Stimulated activated CD4-positive, alpha-beta T cell treated with anti-CD3 and anti-CD28 coated beads, TNF-alpha, amount 100 ng/mL, for 4 hours (primary cell): Measurements from ENCODE around the gene FA2H.

Source experiments
- DNase-seq, 3 experiments: peaks; one replicate each; pipeline ENCODE4 v3.0.0-alpha.2; 2020; ENCODE audit warnings: low read depth in 3 of 3

Gene FA2H

DNA sequence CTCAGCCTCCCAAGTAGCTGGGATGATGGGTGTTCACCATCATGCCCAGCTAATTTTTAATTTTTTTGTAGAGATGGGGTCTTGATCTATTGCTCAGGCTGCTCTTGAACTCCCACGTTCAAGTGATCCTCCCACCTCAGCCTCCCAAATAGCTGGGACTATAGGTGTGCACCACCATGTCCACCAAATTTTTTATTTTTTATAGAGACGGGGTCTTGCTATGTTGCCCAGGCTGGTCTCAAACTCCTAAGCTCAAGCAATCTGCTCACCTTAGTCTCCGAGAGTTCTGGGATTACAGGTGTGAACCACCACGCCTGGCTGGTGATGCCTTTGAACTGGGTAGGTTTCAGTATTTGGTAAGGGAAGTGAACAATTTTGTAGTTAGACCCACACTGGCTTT, 30.1 kb downstream of the FA2H start:
- no peak for DNase-seq

DNA sequence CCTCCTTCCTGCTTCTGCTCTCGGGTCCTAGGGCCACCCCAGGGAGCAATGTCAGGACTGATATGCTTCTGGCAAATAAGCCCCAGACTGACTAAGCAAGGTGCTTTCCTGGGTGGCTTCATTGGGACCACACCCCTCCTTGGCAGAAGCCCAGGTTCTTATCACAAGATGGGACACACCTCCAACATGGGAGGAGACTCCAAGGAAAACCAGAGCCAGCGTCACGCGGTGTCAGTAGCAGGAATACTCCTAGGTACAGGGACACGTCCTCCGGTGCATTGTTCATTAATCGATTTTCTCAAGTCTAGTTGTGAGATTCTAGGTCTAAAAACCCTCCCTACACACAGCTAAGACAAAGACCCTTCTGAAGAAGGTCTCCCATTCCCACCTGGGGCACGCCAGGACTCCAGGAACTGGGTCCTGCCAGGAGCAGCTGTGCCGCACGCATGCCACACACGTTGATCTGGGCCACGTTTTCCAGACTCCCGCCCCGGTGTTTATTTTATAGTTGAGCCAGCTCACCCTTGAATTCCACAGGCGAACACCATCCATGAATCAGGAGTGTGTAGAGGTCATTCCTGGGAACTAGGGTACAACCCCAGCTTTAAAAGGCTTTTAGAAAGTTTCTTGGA, 30.8 kb downstream of the FA2H start:
- DNase-seq = no peak

DNA sequence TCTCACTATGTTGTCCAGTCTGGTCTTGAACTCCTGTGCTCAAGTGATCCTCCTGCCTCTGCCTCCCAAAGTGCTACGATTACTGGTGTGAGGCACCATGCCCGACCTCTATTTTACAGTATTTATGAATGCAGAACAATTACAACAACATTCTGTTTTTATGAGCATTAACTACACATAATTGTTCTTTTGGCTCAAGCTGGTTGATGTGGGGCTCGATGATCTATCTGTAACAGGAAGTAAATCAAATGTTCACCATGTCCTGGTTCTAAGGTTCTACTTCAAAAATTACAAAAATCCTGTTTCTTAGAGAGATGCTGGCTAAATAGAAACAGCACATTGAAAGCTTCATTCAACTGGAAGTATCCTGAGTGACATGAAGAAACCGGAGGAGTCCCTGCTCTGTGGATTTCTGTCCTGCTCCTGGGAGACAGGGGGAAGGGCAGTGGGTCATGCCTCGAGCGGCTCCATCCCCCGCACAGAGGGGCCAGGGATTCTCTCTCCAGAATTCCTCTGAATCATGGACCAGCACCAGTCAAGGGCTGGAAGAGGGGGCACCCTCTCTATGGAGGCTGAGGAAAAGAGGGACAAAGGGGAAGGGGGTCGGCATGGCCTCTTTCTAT, 31.5 kb downstream of the FA2H start:
- no peak for DNase-seq

DNA sequence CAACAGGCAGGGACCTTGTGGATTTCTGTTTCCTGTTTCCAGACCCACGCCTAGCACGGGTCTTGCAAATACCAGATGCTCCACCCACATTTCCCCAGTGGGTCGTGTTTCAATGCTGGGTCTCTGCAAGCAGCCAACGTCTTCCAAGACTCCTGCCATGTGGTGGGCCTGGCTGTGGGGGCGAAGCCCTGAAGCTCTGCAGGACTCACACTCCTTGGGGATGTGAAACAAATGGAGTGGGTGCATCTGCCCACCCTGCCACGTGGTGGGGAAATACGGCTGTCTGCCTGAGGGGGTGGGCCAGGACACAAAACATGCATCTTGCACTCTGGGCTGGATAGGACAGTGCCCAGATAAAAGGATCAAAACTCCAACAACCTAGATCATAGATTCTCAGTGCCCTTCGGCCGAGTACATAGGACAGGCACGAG, 32.6 kb downstream of the FA2H start:
- DNase-seq = no peak

DNA sequence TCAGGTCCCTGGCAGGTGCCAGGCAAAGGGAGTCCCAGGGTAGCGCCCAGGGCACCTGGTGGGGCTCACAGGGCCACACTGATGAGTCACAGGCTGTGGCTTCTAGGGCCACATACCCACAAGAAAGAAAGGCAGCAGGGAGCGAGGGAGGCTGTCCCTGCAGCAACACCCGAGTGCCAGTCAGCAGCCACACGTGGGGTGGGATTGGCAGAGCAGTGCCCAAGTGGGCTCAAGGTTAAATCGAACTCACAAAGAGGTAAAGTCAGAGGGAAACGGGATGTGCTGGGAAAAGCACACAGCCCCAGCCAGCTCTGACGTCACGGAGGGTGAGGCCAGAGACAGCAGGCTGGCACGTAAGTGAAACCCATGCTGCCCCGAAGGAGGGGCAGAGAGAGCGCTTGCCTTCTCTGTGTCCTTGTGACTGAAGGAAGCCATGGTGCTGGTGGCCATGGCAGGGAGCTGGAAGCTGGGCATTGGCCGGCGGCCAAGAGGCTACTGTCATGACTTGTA, 33.8 kb downstream of the FA2H start:
- no peak for DNase-seq

DNA sequence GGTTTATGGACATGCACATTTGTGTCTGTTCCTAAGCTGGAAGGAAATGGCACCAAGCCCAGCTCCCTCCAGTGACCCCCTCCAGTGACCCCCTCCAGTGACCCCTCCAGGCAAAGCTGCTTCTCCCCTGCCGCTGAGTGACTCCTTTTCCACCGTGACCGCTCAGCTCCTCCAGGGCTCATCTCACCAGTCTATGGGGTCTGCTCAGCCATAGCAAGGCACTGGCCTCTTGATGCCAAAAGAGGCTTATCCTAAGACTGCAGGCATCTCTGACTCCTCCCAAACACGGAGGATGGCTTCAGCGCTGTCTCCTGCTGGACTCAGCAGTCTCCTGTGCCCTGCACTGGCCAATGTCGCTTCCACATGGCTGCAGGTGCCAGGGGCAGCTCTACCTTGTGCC, 35.3 kb downstream of the FA2H start:
- DNase-seq = no peak

DNA sequence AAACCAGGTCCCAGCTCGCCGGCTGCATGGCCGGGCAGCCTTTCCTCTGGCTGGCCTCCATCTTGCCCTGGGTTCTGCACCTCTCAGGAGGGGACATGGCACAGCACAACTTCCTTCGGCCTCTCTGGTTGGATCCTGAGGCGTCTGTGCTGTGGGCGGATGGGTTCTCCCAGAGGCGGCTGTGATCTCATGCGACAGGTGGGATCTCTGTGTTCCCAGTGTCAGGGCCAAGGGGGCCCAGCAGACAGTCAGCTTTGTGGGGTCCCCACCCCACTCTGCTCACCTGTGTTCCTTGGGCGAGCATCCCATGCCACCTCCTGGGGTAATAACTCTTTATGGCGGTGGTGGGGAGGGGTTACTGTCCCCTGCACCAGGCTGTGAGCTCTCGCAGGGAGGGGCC, 35.8 kb downstream of the FA2H start:
- DNase-seq = no peak

DNA sequence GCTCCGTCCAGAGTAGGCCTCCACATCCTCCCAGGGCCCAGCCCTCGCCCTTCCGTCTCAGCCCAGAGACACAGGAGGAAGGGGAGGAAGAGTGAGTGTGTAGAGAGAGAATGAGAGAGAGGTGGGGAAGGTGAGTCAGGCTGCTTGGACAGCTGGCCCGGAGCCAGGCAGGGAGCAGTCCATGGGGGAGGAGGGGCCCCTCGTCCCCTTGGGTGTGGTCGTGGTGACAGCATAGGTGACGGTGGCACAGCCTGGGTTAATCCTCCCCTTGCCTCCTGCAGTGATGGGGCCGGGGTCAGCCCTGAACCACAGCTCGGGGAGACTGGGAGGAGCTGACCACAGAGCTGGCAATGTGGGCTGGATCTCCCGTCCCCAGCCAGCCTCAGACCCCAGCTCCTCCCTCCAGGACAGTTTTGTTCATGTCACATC, 36.5 kb downstream of the FA2H start:
- DNase-seq = no peak

DNA sequence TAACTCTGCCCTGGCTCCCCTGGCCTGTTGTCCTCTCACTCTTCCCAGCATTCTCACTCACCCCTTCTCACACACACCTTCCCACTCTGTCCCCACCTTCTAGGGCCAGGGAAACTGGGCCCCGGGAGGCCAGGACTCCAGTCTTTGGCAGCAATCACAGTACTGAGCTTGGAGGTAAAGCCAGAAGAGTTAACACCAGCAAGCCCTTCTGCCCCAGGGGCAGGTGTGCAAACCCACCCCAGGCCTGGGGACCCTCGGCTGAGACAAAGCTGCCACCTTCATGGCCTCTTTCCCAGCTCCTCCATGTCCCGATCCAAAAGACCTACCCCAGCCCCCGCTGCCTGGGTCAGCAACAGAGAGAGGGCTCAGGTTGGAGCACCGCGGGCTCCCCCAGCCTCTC, 37.1 kb downstream of the FA2H start:
- no peak for DNase-seq

DNA sequence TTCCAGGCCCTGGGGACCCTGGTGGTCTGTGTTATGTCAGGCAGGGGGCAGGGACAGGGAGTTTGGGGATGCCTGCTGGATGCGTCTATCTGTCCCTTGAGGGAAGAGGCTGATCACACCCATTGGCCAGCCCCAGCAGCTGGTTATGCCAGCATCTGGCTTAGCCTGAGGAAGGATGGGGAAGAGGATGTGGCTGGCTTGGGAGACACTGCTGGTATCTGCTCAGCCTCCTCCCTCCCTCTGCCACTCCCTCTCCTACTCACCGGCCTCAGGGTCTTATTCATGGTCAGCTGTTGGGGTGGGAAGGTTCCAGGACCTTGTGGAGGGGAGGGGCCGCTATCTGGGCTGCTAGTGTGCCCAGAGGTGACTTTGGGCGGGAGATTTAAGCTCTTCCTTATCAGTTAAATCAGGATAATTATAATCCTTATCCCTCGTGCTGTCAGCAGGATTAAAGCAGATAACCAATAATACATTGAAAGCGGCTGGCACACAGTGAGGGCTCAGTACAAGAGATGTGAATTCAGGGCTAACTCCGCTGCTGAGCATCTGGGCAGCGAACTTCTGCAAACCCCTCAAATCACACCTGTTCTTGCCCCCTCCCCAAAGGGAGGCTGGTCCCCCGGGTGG, 38.0 kb downstream of the FA2H start:
- DNase-seq = no peak

DNA sequence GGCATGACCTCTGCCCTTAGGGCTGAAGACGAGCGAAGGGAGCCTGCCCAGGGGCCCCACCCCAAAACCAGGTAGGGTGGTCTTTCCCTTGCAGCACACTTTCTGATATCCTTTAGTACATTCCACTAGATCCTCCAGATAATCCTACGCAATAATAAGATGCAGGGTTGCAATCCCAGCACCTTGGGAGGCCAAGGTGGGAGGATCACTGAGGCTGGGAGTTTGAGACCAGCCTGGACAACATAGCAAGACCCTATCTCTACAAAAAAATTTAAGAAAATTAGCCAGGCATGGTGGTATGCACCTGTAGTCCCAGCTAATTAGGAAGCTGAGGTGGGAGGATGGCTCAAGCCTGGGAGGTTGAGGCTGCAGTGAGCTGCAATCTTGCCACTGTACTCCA, 39.1 kb downstream of the FA2H start:
- no peak for DNase-seq

DNA sequence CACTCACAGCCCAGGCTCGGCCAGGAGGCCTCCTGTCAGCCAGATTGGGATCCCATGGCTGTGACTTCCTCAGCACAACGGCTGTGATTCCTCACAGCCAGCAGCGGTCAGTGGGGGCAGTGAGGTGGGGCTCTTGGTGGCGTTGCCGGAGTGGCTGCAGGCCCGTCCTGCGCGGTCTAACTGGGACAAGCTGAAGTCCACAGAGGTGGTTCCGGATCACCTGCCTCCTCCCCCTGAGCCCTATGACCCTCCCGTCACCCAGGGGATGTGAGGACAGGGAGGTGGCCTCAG, 39.5 kb downstream of the FA2H start:
- DNase-seq = no peak

DNA sequence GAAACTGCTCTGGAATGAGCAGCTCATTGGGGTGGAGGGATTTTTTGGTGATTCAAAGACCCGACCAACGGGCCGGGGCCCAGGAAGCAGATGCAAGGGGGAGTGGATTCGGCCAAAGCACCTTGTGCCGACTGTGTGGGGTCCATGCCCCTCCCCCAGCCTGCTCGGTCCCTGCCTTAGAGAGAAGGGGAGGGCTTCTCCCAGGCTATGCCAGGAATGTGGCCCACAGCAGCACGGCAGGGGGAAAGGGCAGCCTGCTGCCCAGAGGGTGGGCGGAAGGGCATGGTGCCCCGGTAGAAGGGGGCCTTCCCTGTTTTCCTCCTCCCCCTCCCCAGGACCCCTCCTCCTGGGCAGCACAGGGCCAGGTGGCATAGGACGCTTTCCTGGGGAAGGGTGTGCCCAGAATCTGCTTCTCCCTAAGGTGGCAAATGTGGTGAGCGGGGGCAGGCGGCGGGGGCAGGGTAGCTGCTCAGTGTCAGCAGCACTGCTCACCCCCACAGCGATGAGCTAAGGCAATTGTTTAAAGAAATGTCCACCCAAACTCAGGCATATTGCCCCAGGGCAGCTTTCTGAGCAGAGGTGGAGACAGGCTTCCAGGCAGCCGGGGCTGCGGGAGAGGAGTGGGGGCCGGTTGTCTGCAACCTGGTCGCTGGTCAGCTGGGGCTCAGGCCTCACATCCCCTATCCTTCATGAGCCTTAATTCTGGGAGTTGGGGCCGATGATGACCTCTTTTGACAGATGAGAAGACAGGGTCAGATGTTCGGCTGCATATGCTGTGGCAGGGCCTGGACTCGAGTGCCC, 40.1 kb downstream of the FA2H start:
- no peak for DNase-seq

DNA sequence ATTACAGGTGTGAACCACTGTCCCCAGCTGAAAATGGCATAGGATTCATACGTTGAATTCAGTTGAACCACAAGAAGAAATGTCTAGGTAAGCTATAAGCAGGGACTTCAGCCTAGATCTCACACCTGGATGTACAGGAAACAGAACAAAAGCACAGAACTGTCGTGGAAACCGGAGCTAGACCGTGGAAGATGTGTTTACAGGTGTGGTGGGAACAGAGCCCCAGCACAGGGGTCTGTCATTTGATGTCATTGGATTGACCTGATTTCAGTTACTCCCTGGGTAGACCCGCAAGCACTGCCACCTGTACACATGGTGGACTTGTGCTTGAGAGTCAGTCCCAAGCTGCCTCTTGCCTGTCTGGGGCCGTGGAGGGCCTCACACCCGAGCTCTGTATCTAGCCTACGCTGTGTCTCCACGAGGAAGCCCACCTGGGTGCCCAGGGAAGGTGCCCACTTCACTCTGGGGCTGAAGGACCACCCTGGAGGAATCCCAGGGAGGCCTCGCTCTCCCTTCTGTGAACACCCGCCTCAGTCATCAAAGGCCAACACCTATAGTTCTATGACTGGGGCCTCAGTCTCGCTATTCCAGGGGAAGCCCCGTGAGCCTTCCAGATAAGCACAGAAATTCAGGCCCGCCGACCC, 41.8 kb downstream of the FA2H start:
- no peak for DNase-seq

DNA sequence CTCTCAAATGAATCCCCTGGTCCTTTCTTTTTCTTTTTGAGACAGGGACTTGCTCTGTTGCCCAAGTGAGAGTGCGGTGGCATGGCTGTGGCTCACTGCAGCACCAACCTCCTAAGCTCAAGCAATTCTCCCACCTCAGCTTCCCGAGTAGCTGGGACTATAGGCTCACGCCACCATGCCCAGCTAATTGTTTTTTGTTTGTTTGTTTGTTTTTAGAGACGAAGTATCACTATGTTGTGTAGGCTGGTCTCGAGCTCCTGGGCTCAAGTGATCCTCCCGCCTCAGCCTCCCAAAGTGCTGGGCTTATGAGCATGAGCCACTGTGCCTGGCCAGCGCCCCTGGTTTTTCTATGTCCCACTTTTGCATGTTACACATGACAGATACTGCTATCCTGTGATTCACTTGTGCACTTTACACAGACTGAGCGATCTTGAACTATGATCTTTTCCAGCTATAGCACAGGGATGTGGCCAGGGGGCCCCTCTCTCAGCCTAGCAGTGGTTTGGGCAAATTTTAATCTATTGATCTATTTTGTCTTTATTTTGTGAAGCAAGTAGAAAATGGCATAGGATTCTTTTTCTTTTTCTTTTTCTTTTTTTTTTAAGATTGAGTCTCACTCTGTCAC, 42.7 kb downstream of the FA2H start:
- no peak for DNase-seq

DNA sequence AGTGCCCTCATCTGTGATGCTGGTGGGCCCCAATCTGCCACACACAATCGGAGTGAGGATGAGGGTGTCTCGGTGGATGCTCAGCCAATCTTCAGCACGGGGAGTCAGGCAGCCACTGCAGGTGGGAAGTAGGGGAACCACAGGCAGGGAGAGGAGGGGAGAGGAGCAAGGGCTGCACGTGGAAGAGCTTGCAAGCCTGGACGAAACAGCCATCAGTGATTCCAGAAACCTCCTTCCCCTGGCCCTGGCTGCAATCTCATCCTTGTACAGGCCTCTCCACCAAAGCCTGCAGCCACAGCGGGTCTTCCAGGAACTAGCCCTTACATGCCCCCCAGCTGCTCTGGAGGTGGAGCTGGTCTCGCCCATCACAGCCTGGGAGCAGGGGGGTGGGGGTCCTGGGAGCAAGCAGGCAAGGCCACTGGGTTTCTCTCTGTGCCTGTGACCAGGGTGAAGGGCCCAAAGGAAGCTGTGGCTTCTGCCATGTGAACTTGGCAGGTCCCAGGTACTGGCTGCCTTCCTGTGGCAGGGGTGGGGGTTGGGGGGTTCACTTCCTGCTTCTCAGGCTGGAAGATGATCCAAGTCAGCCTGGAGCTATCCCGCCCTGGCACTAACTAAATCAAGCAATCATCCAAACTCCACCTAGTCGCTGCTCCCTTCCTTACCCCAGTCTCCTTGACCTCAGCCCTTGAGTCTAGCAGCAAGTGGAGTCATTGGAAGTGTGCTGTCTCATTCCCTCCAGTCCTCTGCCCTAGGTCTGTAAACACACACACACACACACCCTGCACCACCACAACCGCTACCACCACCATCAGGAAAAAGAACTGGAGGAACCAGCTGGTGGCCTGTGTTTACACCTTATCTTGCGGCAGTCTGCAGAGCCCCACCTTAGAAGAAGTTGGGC, 44.6 kb downstream of the FA2H start:
- no peak for DNase-seq

DNA sequence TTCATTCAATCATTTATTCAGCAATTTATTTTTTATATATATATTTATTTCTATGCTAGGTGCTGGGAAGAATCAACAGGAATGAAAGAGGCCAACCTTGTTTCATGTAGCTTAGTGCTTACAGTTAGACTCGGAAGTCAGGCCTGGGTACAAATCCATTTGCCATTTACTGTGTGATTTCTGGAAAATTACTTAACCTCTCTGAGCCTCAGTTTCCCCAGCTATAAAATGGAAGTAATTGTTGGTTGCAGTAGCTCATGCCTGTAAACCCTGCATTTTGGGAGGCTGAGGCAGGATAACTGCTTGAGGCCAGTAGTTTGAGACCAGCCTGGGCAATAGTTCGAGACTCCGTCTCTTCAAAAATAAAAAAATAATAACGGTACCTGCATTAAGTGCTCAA, 46.7 kb downstream of the FA2H start:
- DNase-seq = no peak

DNA sequence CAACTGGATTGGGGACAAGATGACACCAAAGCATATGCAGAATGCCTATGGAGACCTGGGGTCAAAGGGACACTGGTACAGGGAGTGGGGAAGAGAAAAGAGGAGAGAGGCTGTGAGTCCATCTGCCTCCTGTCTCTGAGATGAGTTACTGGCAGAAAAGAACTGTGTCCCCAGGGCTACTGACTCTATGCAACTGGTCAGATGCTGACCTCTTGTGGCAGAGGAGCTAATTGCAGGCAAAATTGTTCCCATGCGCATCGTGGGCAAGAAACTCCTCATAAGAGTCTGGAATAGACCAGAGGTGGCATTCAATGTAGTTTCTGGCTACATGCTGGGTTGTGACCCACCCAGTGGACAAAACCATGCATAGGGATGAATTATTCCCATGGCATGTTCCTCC, 47.9 kb downstream of the FA2H start:
- DNase-seq = no peak

DNA sequence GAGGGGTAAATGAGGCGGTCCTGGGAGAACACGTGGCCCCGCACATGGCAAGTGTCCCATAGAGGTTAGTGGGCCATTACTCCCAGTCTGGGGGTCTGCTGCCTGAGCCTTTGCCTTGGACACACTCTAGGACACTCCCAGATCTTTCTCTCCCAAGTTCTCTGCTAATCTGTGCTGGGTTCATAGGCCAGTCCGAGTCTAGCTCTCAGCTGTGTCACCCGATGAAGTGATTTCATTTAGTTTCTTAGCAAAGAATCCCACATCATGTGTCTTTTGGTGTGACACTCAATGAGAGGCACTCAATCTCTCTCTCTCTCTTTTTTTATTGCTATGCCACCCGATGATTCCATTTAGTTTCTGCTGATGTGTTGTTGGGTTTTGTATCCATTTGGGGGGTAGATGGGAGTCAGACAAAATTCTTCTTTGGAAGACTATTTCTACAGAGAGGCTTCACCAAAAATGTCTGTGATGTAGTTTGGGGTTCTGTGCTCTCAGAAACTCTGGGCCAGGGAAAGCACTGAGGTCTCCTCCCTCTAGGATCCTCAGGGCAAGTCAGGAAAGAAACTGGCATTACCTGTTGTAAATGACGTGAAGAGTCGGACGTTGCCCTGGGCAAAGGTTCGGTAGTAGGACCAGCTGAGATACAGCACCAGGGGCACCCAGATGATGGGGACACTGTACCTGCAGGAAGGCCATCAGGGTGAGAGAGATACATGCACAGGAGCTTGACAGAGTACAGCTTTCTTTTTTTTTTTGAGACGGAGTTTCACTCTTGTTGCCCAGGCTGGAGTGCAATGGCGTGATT, 48.8 kb downstream of the FA2H start:
- DNase-seq = no peak
